ENCODE measurements around the gene ZNF101.

- TF ChIP-seq CTCF (IDR thresholded peaks at IDR 0.05; ENCODE audit: low read depth, low read length) = no peak
- no peak for TF ChIP-seq EZH2phosphoT487 (IDR thresholded peaks at IDR 0.05; ENCODE audit: low read depth)
Observed at GRCh38 chr19:19657397-19657783, 11.2 kb upstream of the ZNF101 start.

Data from OCI-LY3 (cell line).